GM12892 (cell line): ENCODE measurements around the gene KHK.

Experiments used
- POLR2A ChIP-seq: IDR thresholded peaks from 2 replicates; pipeline ENCODE4 v1.6.1; 2011; ENCODE audit warnings: low read depth, low read length, control low read depth
- TAF1 ChIP-seq: IDR thresholded peaks from 2 replicates; pipeline ENCODE4 v1.6.1; 2011; ENCODE audit warnings: low read depth, mild to moderate bottlenecking, control low read depth, low read length, borderline replicate concordance

- TF ChIP-seq POLR2A = no peak
- no peak for TF ChIP-seq TAF1
These were observed 47.8 kb upstream of the KHK start for GRCh38 chr2:27038631-27039339.
